ENCODE measurements around the gene IRF2BP2.
A peak's percentile ranks its signal among the peaks of the same experiment; 100 is the strongest.

IRF2BP2 gene

DNA sequence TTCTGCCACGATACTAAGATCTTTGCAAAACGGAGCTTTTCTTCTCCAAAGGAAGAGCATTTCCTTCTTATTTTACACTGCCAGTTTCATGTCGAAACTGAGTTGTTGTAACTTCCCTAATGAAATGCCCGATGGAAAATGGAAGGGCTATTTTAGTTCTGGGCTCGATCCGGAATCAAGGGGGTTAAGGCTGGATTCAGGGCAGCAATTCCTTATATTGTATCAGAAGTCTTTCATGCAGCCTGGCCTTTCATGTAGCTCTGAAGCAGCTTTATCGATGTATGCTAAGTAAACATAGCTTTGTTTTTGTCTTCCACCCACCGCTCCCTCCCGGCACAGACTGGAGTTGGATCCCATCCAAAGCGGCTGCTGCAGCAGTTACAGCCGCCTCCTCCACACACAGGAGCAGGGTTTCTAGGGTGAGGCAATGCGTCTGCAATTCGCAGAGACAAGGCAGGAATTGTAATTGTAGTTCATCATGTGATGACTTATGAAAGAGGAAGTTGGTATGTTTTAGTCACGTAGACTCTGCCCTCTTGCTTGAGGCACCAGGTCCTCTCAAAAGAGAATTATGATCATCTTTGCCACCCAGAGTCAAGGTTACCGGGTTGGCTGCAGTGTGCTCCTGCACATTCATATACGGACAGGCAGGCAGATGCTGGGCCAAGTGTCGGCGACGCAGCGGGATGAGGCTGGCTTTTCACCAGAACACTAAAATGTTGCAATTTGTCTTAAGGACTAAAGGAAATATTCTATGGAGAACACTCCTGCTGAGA lies 2.6 kb upstream of the IRF2BP2 start:
- DNase-seq = peak; percentile 95

DNA sequence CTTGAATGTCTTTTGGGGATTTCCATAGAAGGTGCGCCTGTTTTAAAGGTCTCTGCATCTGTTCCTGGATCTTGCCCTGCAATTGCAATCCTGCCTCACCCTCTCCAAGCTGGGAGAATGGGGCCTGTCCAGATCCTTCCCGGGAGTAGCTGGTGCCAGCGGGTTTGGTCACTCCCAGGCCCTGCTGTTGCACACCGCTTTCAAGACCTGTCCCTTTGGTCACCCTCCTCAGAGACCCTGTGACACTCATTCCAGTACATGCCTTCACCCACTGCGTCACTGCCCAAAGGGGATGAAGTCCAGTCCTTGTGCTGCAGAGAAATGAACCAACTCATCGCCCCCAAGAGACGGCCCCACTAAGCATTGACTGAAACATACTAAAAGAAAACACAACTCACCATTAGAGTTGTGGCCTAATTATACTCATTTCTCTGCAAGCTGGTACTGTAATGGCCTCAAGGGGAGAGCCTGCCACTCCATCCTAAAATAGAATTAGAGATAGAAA lies 1.9 kb upstream of the IRF2BP2 start:
- no peak for DNase-seq

DNA sequence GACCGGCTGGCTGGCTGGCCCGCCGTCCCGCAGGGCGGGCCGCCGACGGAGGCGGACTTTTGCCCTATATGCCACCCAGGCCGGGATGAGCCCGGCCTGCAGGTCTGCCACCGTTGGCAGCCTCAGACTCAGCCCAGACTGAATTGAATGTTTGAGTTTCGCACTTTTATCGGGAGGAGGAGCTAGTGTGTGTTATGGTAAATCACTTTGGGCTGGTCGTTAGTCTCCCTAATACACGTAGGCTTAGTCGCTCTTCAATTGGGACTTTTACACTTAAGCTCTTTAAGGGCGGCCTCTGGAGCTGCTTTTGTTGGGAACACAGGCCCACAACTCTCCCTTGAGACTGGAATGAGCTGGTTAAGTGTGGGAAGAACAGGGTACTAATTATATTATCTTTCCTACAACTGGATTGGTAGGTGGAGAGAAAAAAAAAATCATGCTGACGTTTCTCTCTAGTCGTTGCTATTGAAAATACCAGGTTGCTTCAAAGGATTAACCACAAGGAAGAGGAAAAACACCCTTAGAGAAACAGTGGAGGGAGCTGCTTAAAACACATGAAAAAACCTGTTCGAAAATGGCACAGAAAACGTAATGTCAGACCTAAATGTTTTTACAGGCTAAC lies 1.4 kb upstream of the IRF2BP2 start:
- peak; percentile 54 for DNase-seq

DNA sequence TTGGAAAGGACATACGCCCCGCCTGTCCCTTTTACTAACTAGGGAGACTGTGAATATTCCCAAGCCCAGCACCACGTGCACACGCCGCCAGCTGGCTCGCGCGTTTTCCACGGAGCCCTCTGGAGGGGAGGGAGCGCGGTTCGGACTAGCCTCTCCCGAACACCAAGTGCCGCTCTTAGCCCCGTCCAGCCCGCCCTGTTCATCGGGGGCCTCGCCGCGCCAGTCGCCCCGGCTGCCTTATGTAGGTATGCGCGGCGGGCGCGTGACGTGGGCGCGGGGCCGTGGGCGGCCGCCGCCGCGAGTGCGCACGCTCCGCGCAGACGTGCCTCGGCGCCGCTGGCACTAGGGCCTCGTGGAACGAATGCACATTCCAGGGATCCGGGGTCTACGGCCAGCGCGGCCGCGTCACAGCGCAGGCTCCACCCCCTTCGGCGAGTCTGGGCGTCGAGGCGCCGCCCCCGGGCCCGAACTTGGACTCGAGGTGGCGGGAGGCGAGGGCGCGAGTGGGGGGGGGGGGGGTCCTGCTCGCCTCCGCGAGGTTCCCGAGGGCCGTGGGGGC lies 767 bp upstream of the IRF2BP2 start:
- DNase-seq = peak; percentile 86

DNA sequence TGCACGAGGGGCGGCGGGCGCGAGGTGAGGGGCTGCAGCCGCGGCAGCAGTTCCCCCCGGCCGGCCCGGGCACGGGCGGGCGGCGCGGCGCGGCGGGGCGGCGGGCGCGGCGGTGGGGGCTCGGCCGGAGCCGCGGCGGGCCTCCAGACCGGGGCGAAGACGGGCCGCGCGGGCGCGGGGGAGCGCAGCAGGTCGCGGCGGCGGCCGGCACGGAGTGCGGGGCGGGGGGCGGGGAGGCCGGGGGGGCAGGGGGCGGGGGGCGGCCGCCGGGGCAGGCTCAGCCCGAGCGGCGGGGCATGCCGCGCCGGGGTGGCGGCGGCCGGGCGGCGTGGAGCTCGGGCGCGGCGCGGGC lies 311 bp downstream of the IRF2BP2 start:
- no peak for DNase-seq

DNA sequence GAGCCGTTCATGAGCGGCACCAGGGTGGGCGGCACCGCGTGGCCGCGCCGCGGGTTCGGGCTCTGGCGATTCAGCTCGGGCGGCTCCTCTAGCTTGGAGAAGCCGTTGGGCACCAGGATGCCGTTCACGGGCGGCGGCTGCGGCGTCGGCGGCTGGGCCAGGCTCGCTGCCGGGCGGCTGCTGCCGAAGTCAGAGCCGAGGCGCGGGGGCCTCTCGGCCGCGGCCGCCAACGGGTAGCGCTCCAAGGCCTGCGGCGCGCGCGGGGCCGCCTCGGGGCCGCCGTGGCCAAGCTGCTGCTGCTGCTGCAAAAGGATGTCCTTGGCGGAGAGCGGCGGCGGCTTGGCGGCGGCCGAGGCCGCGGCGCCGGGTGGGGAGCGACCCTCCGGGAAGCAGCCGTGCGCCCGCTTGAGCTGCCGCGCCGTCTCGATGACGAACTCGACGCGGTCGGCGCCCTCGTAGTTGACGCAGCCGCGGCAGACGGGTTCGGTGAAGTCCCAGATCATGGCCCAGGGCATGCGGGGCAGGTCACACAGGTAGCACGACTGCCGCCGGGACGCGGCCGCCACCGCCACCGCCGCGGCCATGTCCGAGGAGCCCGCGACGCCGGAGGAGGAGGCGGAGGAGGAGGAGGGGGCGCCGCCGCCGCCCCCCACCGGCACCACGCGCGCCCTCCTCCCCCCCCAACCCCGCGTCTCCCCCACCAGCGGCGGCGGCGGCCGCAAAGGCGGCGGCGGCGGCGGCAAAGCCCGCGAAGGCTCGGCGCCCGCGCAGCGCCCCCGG lies 877 bp downstream of the IRF2BP2 start:
- no peak for DNase-seq

DNA sequence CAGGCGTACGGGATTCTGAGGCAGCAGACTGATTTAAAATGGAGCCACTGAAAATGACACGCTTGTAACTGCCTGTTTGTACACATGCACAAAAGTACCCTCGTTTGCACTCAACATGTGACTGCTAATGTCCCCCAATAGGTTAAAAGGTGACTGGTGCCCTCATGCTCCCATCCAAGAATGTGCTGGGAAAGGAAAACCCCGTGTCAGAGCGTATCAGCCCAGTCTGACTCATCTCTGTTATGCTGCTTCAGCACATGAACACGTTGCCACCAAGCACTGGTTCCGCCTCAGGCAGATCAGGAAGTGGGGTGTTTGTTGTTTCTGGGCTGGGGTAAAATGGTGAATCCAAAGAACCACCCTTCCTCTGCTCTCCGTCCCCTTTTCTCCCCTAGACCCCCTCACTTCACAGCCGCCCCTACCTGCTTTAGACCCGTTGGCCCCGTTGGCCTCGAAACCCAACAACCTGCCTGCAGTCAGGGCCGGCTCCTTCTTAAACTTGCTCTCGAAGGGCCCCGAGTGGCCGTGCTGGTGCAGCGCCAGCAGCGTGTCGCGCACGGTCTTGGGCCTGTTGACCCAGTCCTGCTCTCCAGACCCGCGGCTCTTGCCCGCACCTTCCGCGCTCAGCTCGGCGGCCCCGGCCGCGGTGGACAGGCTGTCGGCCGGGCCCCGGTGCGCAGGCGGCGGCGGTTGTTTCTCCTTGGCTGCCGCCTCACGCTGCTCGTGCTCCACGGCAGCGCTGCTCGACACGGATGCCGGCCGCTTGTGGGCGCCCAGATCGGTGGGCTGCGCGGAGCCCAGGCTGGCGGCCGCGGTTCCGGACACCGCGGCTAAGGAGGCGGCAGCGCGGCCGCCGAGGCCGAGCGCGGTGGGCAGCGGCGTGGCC lies 1.7 kb downstream of the IRF2BP2 start:
- peak; percentile 76 for DNase-seq

DNA sequence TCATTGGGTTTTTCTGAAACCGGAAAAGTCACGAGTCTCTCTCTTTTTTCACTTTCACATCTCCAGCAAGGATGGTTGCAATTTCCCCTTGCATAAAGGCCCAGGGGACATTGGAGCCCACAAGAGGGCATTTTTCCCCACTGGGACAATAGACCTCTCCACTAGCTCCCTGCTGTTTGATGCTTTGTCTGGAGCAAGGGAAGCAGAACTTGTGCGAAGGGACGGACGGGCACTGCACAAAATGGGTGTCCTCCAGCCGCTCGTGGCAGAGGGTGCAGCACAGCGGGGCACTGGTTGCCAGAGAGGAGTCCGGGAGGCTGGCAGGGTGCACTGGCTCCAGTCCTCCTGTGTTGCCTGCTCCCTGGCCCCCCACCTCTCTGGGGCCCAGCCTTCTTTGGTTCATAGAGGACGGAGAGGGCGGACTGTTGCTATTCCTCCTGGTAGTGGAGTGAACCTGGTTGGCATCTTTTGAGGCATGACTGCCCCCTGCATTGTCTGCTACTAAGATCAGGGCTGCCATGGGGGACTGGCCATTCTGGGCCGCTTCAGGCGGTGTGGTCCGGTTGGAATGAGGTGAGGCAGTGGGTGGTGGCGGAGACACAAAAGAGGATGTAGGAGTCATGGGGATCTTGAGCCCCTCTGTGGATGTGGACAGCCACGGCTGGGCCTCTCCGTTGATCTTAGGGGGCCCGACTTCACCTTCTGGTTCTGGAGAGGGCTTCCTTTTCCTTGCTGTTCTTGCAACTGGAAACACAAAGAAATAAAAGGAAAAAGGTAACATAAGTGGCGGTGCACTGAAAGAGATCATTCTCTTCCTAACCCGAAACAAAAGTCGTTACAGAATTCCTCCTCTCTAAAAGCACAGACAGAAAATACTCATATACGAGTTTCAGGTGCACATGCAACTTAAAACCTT lies 2.6 kb downstream of the IRF2BP2 start:
- no peak for DNase-seq

DNA sequence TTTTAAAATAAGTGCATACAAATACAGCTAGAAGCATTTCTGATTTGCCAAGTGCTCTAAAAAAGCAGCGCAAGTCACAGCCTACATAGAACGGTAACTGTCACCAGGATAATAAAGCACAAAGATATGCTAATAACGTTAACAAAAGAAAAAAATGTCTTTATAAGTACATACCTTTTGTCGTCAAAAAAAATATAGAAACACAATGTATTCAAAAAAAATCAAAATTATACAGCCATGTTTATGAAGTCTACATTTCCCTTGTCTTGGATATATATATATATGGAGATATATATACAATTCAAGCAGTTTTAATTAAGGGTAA lies 3.2 kb downstream of the IRF2BP2 start:
- no peak for DNase-seq

DNA sequence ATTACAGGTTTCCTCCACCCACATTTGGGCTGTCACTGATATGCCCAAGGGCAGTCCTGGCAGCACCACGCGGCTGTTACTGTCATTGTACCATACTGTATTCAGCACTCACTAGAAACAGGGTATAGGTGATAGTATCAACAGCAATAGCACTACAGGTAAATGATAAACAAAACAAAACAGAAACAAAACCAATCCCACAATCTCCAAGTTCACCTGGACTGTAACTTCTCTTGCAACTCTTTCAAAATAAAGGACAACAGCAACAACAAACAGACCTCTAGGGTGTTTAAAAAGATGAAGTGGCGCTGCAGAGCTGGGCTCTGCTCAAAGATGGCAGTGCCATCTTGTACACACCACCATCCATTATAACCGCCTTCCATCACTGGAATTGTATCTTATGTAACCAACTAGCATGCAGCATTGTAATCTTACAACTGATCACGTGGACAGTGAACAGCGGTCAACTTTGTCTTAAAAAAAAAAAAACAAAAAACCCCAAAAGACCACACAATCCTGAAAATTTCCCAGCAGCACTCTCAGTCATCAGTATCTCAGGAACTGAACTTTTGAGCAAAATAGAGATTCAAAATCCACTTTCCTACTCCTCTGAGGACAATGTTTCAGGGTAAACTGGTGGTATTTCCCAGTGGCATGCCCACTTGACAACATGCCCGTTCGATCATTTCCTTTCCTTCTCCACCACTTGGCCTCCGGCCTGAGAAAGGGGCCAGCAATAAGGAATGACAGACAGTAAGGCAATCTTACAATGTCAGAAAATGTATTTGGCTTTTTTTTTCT lies 3.8 kb downstream of the IRF2BP2 start:
- no peak for DNase-seq

DNA sequence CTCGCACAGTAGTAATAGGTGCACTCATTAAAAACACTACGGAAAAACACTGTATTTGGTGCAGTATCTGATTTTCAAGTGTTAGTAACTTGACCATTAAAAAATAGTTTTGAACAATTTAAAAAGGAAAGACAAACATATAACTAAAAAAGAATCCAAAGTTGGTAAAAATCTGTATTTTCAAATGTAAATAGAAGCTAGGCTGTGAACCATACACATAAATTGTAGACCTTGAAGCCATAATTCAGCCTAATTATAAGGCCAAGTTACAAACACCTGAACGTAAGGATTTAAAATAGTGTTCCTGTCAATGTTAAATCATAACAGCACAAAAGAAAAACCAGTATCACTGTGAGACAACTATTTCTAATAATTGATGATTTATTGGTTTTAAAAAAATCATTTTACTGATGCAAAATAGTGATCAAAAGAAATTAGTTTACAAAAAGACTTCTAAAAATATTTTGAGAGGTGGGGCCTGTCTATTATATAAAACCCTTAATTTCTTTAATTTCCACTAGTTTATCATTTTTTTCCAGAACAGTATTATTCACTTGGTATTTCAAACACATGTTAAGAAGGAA lies 4.5 kb downstream of the IRF2BP2 start:
- DNase-seq = no peak

DNA sequence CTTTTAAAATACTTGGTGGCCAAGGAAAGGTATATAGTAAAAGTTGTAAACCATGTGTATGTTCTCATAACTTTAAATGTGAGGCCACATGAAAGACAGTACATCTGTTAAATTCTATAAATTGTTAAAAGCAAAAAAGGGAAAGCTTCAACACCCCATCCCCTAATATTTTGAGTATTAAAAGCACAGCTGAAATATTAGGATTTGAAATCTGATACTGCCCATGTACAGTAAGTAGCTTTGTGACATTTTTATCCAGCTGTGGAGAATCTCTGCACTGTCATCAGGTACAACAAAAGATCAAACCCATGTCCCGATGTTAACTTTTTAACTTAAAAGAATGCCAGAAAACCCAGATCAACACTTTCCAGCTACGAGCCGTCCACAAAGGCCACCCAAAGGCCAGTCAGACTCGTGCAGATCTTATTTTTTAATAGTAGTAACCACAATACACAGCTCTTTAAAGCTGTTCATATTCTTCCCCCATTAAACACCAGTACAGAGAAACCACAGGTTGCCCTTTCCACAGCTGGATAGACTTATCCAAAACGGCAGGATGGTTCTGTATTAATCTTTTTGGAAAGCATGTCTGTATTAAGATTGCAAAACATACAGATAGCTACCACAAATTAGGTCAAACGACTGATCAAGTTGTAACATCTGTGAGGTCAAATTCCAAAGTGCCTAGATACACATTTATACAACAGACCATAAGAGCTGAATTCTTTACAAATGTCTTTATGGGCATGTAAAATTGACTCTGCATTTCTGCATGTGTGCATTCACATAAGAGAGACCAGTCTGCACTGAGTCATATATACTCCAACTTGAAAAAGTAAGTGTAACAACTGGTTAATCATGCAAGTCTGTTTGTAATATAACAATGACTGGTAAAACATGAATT lies 5.2 kb downstream of the IRF2BP2 start:
- no peak for DNase-seq

DNA sequence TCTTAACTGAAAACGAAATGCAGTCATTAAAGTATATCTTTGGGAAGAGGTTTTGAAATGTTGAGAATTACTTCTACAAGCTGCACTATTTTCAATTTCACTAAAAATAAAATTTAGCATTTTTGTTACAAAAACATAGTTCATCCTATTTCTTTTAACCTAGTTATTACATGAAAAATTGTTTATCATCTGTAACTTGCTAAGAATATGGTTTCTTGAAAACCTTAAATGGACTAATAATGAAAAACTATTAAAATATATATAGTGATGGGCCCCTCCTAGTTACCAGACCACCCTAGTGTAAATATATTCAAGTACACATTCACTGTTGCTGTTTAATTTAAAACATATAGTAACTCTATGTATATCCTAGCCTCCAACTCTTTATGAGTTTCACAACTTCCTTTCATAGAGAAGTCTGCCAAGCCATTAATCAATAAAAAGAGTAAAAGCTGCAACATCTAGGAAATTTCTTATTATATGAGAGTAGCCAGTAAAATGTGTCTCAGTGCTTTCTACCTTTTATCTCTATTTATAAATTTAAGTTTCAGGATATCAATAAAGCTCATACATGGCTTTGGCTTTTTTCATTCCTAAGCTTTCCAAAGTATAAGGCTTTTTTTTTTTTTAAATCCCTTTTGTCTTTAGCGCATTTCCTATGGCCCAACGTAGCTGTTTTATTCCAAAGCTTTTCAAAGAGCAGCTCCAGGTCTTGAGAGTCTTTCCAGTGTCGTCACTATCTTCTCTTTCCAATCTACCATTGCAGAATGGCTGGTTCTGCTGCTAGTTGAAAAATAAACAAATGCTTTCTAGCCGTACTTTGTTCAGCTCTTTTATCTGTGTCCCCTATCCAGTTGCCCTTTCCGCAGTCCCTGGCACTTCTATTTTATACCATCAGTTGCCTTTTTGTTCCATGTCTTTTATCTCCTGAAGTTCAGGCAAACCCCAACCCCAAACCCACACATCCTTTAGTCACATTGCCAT lies 6.5 kb downstream of the IRF2BP2 start:
- DNase-seq = no peak

DNA sequence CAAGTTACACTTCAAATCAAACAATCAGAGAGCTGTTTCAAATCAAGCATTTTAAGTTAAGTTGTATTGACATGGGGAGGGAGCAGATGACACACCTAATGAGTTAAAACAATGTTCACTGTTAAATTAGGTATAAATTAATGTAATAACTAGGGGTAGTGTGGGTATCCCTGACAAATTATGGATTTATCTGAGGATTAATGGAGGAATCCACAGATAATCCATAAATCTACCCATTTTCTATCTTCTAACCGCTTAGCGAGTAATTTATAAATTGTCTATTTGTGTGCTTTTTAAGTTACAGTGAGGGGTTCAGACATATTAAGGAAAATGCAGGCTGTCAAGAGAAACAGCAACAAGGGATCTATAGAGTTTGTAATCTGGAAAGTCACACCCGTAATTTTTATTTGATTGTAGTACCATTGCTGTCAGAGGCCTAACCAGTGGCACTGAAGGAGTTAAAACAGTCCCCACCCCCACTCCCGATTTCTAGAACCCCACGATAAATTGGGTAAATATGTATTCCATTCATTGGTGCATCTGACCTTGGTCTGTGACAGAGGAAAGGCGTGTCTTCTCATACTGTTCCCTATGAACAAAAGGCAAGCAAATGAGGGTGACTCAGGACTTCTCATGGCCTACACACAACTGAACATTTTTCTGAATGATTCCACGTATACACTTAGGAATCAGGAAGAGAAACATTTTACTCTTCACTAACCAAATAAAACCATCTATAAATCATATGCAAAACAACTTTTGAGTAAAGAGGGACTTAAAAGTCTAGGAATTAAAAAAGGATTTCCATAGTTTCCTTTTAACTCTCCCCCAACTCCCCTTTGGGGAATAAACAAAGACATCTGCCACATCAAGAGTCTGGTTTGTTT lies 7.4 kb downstream of the IRF2BP2 start:
- DNase-seq = peak; percentile 88

DNA sequence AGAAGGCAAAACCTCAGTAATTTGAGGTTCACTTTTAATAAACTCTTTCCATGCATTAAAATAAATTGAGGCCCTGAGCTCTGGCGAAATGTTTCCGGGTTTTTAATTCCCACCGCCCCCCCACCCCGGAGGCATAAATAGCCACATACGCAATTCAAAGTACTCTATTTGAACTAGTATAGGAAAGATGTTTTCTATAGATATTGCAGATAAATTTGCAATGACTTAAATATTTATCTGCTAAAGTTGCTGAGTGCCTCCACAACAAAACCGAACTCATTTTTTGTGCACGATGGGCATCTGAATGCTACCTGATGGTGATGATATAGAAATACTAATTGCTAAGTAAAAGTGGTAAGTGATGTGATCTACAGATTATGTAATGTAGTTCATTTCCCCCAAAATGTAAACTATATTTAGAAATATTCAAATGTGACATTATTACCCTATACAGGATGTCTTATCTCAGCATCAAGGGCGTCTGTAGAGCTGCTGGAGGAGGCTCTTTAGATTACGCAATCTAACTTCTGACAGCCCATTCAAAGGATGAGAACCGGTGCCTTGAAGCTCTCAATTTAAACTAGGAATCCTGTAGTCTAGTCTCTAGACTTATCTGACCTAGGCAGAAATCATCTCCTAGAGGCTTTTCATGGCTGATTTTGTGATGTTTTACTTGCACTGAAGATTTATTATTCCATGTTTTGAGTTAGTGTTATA lies 8.5 kb downstream of the IRF2BP2 start:
- no peak for DNase-seq
